ENCODE measurements around the gene NMRAL1.

NMRAL1 gene

DNA sequence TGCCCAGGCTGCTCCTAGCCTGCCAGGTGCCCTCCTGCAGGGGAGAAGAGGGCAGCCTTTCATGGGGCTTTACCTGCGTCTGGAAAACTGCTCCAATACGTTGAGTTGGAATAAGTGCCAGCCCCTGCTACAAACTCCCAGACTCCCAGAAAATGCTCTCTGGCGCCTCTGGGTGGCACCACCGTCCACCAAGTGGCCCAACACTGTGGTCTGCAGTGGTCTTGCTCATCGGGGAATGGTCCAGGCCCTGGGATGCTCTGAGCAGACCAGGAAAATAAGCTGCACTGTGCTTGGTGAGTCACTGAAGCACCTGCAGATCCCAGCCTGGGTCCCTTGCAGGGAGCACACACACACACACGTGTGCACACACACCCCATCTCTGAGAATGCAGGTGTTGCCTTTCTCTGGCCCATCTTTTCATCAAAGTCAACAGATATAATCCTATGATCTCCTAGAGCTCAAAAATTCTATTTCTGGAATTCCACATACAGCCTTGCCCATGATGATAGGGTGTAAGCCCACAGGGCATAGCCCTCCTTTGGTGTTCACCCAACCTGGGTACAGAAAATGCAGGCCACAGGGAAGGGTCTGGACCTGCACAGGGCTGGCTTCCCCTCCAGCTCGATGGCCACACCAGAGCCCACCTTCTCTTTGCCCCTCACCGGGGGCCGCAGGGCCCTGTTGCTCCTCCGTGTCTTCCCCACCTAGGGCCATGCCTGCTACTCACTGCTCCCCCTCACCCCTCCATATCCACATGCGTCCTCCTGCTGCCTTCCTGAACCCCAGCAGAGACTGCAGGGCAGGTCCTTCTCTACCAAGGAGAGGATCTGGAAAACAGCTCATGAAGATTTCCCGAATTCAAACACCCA is 43.6 kb upstream of the NMRAL1 start:
- ChIA-PET CTCF (interaction anchor here (0.6 to 0.9 kb wide), 2 partner anchors 21 to 30 kb away, joined by 3 to 4 read pairs; no protein-coding TSS in a partner anchor), POLR2A (ENCODE audit: low non-redundant PET) (no interaction called here)
- TF ChIP-seq, protein P1, sequence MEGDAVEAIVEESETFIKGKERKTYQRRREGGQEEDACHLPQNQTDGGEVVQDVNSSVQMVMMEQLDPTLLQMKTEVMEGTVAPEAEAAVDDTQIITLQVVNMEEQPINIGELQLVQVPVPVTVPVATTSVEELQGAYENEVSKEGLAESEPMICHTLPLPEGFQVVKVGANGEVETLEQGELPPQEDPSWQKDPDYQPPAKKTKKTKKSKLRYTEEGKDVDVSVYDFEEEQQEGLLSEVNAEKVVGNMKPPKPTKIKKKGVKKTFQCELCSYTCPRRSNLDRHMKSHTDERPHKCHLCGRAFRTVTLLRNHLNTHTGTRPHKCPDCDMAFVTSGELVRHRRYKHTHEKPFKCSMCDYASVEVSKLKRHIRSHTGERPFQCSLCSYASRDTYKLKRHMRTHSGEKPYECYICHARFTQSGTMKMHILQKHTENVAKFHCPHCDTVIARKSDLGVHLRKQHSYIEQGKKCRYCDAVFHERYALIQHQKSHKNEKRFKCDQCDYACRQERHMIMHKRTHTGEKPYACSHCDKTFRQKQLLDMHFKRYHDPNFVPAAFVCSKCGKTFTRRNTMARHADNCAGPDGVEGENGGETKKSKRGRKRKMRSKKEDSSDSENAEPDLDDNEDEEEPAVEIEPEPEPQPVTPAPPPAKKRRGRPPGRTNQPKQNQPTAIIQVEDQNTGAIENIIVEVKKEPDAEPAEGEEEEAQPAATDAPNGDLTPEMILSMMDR (conservative IDR thresholded peaks at IDR 0.05; ENCODE audit: low read depth): peak; percentile 54
- DNase-seq (ENCODE audit: low spot score): no peak
- no peak overlapping the region for H3K27ac ChIP-seq

DNA sequence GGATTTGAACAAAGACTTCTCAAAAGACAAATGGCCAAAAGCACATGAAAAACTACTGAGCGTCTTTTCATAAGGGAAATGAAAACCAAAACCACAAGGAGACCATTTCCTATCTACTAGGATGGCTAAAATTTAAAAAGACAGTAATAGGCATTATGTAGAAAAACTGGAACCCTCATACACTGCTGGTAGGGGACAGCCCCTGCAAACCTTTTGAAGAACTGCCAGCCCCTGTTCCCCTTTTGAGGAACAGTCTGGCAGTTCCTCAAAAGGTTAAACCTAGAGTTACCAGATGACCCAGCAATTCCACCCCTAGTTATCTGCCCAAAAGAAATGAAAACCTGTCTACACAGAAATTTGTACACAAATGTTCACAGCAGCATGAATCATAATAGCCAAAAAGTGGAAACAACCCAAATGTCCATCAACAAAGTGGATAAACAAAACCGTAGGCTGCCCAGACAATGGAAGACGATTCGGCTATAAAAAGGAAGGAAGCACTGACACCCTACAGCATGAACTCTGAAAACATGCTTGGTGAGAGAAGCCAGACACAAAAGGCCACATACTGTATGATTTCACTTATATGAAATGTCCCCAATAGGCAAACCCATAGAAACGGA is 41.3 kb upstream of the NMRAL1 start:
- no peak overlapping the region for H3K27ac ChIP-seq
- TF ChIP-seq, protein P1 (conservative IDR thresholded peaks at IDR 0.05; ENCODE audit: low read depth): no peak
- ChIA-PET POLR2A (ENCODE audit: low non-redundant PET) (interaction anchor here (0.6 kb wide), 1 partner anchor 21 kb away, joined by 4 read pairs; no protein-coding TSS in a partner anchor), CTCF (interaction anchor here (0.6 kb wide), 1 partner anchor 44 kb away, joined by 3 read pairs; no protein-coding TSS in a partner anchor)
- no peak for DNase-seq (ENCODE audit: low spot score)

DNA sequence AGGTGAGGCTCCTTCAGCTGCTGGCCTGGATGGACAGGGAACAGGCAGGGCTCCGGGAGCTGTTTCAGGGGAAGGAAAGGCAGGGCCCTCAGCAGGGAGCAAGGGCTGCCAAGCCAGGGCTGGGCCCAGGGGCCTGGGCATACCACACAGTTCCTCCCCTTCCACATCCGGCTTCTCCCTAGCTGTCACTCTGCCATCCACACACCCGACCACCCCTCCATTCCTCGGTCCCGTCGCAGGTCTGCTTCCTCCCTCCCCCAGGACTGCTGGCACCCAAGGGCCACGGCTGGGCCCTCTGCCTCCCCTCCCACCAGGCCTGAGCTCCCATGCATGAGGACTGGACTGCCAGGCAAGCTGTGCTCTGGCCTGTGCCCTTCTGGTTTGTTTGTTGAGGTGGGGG is 40.2 kb upstream of the NMRAL1 start:
- TF ChIP-seq, protein P1 (conservative IDR thresholded peaks at IDR 0.05; ENCODE audit: low read depth): no peak
- ChIA-PET CTCF (interaction anchor here (0.6 to 1.0 kb wide), 2 partner anchors 33 to 54 kb away, joined by 3 to 5 read pairs; no protein-coding TSS in a partner anchor), POLR2A (ENCODE audit: low non-redundant PET) (interaction anchor here (0.6 kb wide), 1 partner anchor 34 kb away, joined by 4 read pairs; no protein-coding TSS in a partner anchor)
- peak overlapping the region; percentile 34; the same call in 1 of the 2 replicates for H3K27ac ChIP-seq
- DNase-seq (ENCODE audit: low spot score): no peak

DNA sequence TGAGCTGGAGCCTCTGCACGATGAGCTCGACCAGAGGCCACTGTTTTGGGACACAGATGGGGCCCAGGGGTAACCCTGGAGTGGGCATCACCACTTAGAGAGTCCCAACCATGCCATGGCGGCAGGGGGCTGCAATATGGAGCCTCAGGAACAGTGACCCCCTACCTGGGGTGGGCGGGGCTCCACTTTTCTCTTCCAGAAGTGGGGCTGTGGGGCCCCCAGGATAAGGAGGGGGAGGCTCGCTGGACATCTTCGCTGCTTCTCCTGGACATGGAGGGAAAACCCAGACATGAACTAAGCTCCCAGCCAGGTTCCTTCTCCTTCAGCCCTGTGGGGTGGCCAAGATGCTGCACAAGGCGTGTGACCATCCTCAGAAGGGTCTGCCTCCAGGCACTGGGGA is 39.5 kb upstream of the NMRAL1 start:
- CTCF ChIA-PET: interaction anchor here (0.6 kb wide), 1 partner anchor 1652 kb away, joined by 5 read pairs; no protein-coding TSS in a partner anchor
- peak overlapping the region; percentile 34; the same call in 1 of the 2 replicates for H3K27ac ChIP-seq
- TF ChIP-seq, protein P1 (conservative IDR thresholded peaks at IDR 0.05; ENCODE audit: low read depth): no peak
- POLR2A ChIA-PET (ENCODE audit: low non-redundant PET): interaction anchor here (0.6 kb wide), 1 partner anchor 35 kb away, joined by 4 read pairs; no protein-coding TSS in a partner anchor
- no peak for DNase-seq (ENCODE audit: low spot score)

DNA sequence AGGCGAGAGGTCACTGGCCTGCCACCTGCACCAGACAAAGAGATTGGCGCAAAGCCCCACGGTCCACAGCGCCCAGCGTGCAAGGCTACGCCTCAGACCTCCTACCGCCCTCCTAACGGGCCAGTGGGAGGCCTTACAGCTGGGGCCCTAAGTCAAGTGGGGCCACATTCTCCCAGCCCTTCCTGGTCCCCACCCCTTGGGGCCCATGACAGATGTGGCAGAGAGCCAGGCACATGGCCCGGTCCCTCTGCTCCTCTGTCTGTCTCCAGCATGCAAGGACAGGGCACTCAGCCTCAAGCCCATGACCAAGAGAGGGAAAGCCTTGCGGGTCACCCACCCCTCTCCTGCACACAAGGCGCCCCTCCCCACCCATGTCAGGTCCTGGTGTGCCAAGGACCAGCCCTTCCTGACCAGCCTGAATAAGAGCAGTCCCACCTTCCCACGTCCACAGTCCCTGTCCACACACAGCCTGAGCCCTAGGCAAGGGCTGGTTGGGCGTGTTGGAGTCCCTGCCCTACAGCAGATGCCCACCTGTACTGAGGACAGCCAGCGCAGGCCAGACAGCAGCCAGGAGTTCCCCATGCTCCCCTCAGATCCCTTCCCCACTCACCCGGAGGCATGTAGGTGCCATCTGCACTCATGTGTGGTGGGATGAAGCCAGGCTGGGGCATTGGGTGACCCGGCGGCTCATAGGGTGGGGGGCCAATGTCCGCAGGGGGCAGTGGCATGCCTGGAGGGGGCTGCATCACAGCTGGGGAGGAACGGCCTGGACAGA is 38.8 kb upstream of the NMRAL1 start:
- ChIA-PET CTCF (interaction anchor here (0.6 to 0.7 kb wide), 2 partner anchors 1103 to 1651 kb away, joined by 3 to 5 read pairs; no protein-coding TSS in a partner anchor), POLR2A (ENCODE audit: low non-redundant PET) (no interaction called here)
- no peak for DNase-seq (ENCODE audit: low spot score)
- TF ChIP-seq, protein P1 (conservative IDR thresholded peaks at IDR 0.05; ENCODE audit: low read depth): no peak
- H3K27ac ChIP-seq: no peak overlapping the region
